GM12892 (cell line): ENCODE measurements around the gene ENDOV.

Source experiments
- POLR2A ChIP-seq: IDR thresholded peaks from 2 replicates; pipeline ENCODE4 v1.6.1; 2011; ENCODE audit warnings: low read depth, low read length, control low read depth
- POLR2AphosphoS5 ChIP-seq: IDR thresholded peaks from 2 replicates; pipeline ENCODE4 v1.6.1; 2011; ENCODE audit warnings: low read depth, low read length, control low read depth
- TAF1 ChIP-seq: IDR thresholded peaks from 2 replicates; pipeline ENCODE4 v1.6.1; 2011; ENCODE audit warnings: low read depth, mild to moderate bottlenecking, control low read depth, low read length, borderline replicate concordance

DNA sequence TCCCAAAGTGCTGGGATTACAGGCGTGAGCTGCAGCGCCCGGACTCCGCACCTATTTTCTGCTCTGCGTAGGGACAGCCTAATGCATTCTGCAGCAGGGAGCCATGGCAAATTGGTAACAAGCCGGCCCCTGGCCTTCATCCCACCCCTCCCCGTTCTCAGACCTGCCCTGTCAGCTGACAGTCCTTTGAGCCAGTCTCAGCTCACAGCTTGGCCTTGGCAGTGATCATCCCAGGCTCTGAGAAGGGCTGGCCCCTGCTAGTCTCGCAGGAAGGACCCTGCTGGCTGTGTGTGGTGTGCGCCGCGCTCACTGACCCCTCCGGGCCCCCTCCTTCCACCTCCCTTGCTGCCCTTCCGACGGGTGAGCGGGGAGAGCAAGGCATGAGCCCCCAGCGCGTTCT, 71.7 kb downstream of the ENDOV start:
- TF ChIP-seq POLR2A: no peak
- TF ChIP-seq POLR2AphosphoS5: no peak
- TF ChIP-seq TAF1: no peak
